Urinary bladder (tissue), 4 donors: ENCODE results near the gene SHISA4. TPM values are rescaled to one million over a fixed set of nuclear protein-coding genes. Genes with fewer than 3 reads are reported as not detected.

Experiments
- DNase-seq: peaks from one replicate; pipeline ENCODE4 v3.0.0-alpha.2; 2015; ENCODE audit errors: extremely low spot score
- H3K27ac ChIP-seq: one replicate; pipeline ENCODE4 v1.5.1; 2013; ENCODE audit warnings: low read depth, mild to moderate bottlenecking, moderate library complexity
- H3K36me3 ChIP-seq: one replicate; pipeline ENCODE4 v1.6.1; 2013; ENCODE audit warnings: mild to moderate bottlenecking, moderate library complexity; ENCODE audit not compliant: insufficient read depth
- H3K4me1 ChIP-seq: one replicate; pipeline ENCODE4 v1.6.1; 2013; ENCODE audit warnings: mild to moderate bottlenecking, moderate library complexity; ENCODE audit not compliant: insufficient read depth
- H3K4me3 ChIP-seq: one replicate; pipeline ENCODE4 v1.5.1; 2013; ENCODE audit warnings: low read depth, low read length
- WGBS: extraction: QIAGEN DNeasy Blood & Tissue Kit; methylation state at CpG from one replicate; pipeline ENCODE4 v1.1.7; 2013; 5-methylcytosine and 5-hydroxymethylcytosine counted together
- polyA plus RNA-seq: library from polyadenylated mRNA; stranded (reverse); fragments of 200-250 nt; gene quantifications from one replicate; pipeline ENCODE4 v1.2.3, GENCODE V29; 2013
- total RNA-seq: library from RNA; depleted of rRNA; stranded (reverse); fragments of >200 nt; gene quantifications from one replicate; pipeline ENCODE4 v1.2.3, GENCODE V29; 2014
- donor health status: healthy with polysubstance abuse.
- donor health status: healthy.

SHISA4 gene
- total and polyA plus RNA-seq, 2 donors = 10.1 to 32.7 TPM

GRCh38 chr1:201912832-201913231 lies 24.1 kb downstream of the SHISA4 start:
- no peaks in the 10 kb centered on the region for H3K36me3 ChIP-seq
- DNase-seq = no peak
- H3K4me1 ChIP-seq = no peaks in the 10 kb centered on the region
- WGBS = 27% methylated on average over 5 of the region's 5 CpGs
- H3K4me3 ChIP-seq = no peak overlapping the region
- H3K27ac ChIP-seq = peak overlapping the region; percentile 3

DNA sequence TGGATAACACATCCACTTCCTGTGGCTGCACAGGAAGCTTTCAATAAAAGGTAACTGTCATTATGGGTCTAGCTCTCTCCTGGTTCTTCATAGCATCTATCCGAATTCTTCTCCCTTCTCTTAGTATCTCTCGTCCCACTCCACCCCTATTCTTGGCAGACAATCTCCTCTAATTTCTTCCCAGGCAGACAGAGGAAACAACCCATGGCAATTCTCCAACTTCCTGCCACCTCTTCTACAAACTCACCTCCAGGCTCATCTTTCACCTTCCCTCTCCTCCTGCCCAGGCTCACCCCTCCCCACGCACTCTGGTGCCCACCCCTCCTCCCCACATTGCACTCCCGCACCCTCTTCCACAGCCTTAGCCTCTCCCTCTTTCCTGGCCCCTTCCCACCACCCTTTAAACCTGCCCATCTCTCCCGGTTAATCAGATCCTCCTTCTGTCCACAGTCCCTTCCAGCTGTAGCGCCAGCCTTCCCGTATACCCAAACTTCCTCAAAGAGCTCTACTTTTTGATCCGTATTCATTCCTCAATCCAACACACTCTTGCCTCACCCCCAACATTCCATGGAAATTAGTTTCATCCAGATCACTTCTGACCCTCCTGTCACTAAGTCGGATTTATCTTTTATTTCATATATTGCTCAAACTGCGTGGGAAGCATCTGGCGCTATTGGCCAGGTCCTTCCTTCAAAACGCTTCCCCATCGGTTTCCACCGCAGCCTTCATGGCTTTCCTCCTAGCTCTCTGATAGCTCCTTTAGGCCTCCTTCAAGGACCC lies 25.9 kb downstream of the SHISA4 start:
- H3K36me3 ChIP-seq = no peaks in the 10 kb centered on the region
- WGBS = 44% methylated on average over 14 of the region's 14 CpGs
- H3K4me1 ChIP-seq = no peaks in the 10 kb centered on the region
- H3K4me3 ChIP-seq = no peak overlapping the region
- DNase-seq = no peak
- peak overlapping the region; percentile 49 for H3K27ac ChIP-seq

DNA sequence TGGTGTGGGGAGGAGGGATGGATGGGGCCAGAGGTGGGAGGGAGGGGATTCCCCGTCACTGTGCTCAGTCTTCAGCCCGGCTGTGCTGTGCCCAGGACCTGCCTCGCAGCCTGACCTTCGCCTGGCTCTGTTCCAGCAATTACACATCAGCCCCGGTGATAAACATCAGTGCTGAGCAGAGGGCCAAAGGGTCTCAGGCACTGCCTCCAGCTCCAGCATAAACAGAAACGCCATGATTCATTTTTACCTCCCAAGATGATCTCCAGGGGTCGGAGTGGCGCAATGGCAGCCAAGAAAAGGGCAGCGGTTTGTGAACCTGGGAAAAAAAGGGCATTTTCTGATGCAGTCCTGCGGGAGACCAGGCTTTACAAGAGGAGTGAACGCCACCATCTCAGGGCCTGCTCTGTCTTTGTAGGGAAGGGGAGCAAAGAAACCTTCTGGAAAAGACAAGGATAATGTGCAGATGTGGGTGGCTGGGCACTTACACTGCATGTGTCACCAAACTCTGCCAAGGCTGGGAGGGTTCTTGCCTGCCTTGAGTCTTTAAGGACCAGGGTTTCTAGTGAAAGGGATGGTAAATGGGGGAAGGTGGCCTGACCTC lies 28.1 kb downstream of the SHISA4 start:
- Histone ChIP-seq H3K27ac (peak overlapping the region; percentile 71), H3K4me3 (no peak overlapping the region), H3K36me3 (no peaks in the 10 kb centered on the region), H3K4me1 (no peaks in the 10 kb centered on the region)
- no peak for DNase-seq
- WGBS = 9% methylated on average over 11 of the region's 11 CpGs

DNA sequence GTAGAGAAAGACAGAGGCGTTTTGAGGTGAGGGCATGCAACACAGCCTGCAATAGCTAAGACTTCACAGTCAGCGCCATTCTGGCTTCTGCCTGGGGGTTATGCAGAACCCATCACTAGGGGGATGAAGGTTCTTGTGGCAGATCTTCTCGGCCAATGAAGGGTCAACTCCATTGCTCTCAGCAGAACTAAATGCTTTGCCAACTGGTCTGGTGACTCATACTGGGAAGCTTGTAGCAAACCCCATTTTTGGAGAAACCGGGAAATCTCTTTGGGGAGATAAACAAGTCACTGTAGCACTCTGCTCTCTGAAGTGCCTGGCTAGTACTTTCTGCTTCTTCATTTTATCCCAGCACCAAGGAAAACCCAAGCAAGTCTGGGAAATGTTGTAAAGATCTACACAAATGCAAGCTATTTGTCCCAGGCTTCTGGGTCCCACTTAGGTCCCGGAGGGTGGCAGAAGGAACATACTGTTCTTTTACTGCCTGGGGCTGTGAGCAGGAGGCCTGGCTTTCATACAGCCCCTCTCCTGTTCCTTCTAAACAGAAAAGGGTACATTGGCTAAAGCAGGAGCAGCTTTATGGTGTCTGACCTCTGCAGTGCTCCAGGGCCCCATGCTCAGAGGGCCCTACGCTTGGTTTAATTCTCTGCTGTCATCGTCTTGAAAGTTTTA lies 28.8 kb downstream of the SHISA4 start:
- no peak for DNase-seq
- WGBS = 31% methylated on average over 7 of the region's 7 CpGs
- Histone ChIP-seq H3K4me1 (no peaks in the 10 kb centered on the region), H3K36me3 (no peaks in the 10 kb centered on the region), H3K27ac (peak overlapping the region; percentile 91), H3K4me3 (no peak overlapping the region)

DNA sequence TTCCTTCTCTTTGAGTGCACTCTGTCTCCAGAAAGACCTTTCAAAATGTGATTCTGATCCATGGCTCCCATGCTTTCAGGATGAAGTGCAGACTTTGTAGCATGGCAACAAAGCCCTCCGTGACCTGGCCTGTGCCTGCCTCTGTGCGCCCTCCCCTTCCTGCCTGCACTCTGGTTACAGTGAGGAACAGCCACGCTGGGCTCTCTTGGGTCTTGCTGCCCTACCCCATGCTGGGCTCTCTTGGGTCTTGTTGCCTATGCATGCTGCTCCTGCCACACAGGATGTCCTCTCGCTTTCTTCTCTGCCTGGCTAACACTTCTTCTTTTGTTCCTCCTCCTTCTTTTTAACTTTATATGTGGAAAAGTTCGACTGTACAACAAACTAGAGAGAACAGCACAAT lies 29.6 kb downstream of the SHISA4 start:
- Histone ChIP-seq H3K4me1 (no peaks in the 10 kb centered on the region), H3K27ac (peak overlapping the region; percentile 91), H3K36me3 (no peaks in the 10 kb centered on the region), H3K4me3 (no peak overlapping the region)
- 50% methylated on average over 5 of the region's 5 CpGs for WGBS
- no peak for DNase-seq

DNA sequence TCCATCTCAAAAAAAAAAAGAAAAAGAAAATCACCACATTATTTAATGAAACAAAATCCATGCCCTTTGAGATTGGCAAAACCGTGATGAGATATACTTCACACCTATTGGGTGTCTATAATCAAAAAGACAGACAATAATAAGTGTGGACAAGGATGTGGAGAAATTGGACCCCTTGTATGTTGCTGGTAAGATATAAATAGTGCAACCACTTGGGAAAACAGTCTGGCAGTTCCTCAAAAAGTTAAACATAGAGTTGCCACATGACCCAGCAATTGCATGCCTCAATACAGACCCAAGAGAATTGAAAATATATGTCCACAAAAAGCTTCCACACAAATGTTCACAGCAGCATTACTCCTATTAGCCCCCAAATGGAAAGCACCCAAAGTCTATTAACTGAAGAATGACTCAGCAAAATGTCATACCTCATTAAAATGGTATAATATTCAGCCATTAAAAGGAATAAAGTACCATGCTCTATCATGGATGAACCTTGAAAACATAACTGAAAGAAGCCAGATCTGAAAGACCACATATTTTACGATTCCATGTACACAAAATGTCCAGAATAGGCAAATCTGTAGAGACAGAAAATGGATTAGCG lies 33.4 kb downstream of the SHISA4 start:
- WGBS = 93% methylated on average over 3 of the region's 3 CpGs
- no peak overlapping the region for H3K27ac ChIP-seq
- no peaks in the 10 kb centered on the region for H3K4me1 ChIP-seq
- H3K36me3 ChIP-seq = no peaks in the 10 kb centered on the region
- DNase-seq = no peak
- no peak overlapping the region for H3K4me3 ChIP-seq

GRCh38 chr1:201925301-201925567 lies 36.5 kb downstream of the SHISA4 start:
- WGBS = 39% methylated on average over 2 of the region's 2 CpGs
- H3K4me1 ChIP-seq = no peaks in the 10 kb centered on the region
- DNase-seq = no peak
- no peak overlapping the region for H3K27ac ChIP-seq
- no peak overlapping the region for H3K4me3 ChIP-seq
- H3K36me3 ChIP-seq = no peaks in the 10 kb centered on the region

- Histone ChIP-seq H3K27ac (no peak overlapping the region), H3K36me3 (no peaks in the 10 kb centered on the region), H3K4me3 (no peak overlapping the region), H3K4me1 (no peaks in the 10 kb centered on the region)
- DNase-seq = no peak
- WGBS = 27% methylated on average over 5 of the region's 5 CpGs
These were observed 37.4 kb downstream of the SHISA4 start for GRCh38 chr1:201925981-201926645.

DNA sequence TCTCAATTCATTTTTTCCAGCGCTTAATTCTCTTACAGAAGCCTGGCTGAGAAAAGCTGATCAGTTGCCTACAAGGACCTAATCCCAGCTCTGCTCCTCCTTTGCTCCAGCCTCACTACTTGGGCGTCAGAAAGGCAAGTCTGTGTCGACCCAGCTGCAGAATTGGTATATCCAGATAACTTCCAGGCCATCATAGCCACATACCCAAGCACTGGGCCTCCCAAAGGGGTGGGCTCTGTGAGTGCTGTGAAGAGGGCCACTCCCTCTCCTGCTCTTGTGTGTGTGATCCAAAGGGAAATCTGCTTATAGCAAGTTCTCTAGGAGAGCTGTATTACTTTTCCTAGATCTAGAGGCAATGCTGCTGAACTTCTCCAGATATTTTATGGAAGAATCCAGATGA lies 39.6 kb downstream of the SHISA4 start:
- Histone ChIP-seq H3K27ac (no peak overlapping the region), H3K4me3 (no peak overlapping the region), H3K4me1 (no peaks in the 10 kb centered on the region), H3K36me3 (no peaks in the 10 kb centered on the region)
- no peak for DNase-seq
- WGBS = 70% methylated on average over 3 of the region's 3 CpGs

DNA sequence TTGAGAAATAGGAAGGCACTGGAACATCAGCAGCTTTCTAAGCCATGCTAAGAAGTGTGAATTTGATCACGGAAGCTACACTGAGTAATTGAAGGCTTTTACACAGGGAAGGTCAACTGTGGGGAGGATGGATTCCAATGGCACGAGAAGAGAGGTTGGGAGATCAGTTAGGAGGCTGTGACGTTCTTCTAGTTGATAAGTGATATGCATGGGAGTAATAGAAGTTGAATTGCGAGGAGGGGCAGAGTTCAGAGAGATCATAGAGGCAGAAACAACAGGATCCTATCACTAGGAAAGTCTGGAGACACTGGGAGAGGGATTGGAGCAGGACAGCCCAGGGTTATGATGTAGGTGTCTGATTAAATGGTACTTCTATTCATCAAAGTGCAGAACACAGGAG lies 41.4 kb downstream of the SHISA4 start:
- H3K27ac ChIP-seq = no peak overlapping the region
- no peak for DNase-seq
- WGBS = 63% methylated on average over 4 of the region's 4 CpGs
- H3K4me1 ChIP-seq = no peaks in the 10 kb centered on the region
- H3K4me3 ChIP-seq = no peak overlapping the region
- no peaks in the 10 kb centered on the region for H3K36me3 ChIP-seq

DNA sequence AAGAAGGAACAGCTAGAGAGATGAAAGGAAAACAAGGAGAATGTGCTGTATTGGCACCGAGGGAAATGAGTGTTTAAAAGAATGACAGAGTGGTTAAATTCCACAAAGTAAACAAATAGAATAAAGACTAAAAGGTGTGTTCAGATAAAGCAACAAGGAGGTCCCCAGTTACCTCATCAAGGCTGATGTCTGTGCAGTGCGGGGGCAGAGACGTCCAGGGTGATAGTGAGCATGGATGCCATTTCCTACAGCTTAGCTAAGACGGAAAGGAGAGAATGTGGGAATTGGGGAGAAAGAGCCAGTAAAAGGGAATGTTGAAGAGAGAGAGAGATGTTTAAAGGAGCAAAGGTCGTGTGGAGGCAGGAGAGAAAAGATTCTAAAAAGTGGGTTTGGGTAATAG lies 42.1 kb downstream of the SHISA4 start:
- H3K36me3 ChIP-seq = no peaks in the 10 kb centered on the region
- H3K4me3 ChIP-seq = no peak overlapping the region
- WGBS = 59% methylated on average over 5 of the region's 5 CpGs
- no peak overlapping the region for H3K27ac ChIP-seq
- no peaks in the 10 kb centered on the region for H3K4me1 ChIP-seq
- no peak for DNase-seq

DNA sequence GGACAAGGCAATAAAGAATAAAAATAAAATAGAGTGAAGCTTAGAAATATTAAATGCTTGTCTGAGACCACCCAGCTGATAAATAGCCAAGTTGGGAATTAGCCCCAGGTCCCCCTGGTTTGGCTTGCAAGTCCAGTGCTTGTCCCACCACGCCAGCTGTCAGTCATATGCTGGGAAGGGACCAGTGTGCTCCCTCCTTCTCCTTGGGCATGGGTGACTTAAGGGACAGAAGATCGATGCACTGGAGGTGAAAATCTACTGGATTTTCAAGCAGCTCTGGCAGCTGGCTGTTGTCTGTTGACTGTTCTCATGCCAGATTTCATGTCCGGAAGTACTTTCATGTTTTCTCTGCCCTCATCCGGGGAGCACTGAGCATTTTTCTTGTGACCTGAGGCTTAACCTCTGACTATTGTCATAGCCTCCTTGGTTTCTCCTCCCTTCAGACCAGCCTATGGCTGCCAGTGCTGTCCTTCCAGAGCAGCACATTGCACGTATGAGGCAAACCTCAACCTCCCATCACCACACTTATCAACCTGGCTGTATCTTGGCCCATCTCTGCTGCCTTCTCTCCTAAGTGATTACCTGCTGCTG lies 45.2 kb downstream of the SHISA4 start:
- DNase-seq = no peak
- Histone ChIP-seq H3K27ac (no peak overlapping the region), H3K4me3 (no peak overlapping the region), H3K4me1 (no peaks in the 10 kb centered on the region), H3K36me3 (no peaks in the 10 kb centered on the region)
- WGBS = 25% methylated on average over 5 of the region's 5 CpGs

GRCh38 chr1:201937624-201938213 lies 49.0 kb downstream of the SHISA4 start:
- H3K4me3 ChIP-seq = no peak overlapping the region
- H3K4me1 ChIP-seq = no peaks in the 10 kb centered on the region
- WGBS = 29% methylated on average over 5 of the region's 5 CpGs

More at GRCh38 chr1:201937624-201938213, 49.0 kb downstream of the SHISA4 start:
- Histone ChIP-seq H3K27ac (no peak overlapping the region), H3K36me3 (no peaks in the 10 kb centered on the region)
- DNase-seq = no peak
